Right atrium auricular region (tissue), 2 donors: Measurements from ENCODE around the gene RIF1. TPM values are rescaled to one million over a fixed set of nuclear protein-coding genes. Genes with fewer than 3 reads are reported as not detected.

Source experiments
- DNase-seq: peaks from one replicate; pipeline ENCODE4 v3.0.0-alpha.2; 2019; ENCODE audit warnings: low spot score
- H3K27ac ChIP-seq, 2 donors: fragments of 200-600 bp; sonication (generic); 1 replicate in 1 of 2; 2 replicates in 1 of 2; pipeline ENCODE4 v1.5.1; 2016 to 2019
- H3K27me3 ChIP-seq, 2 donors: fragments of 200-600 bp; sonication (generic); one replicate each; pipeline versions ENCODE4 v1.5.1 to v1.6.0; 2017 to 2019
- H3K36me3 ChIP-seq: fragments of 200-600 bp; sonication (generic); one replicate; pipeline ENCODE4 v1.5.1; 2016
- H3K4me1 ChIP-seq, 2 donors: fragments of 200-600 bp; sonication (generic); one replicate each; pipeline versions ENCODE4 v1.5.1 to v1.6.0; 2017 to 2019
- H3K4me3 ChIP-seq, 2 donors: fragments of 200-600 bp; sonication (generic); 1 replicate in 1 of 2; 2 replicates in 1 of 2; pipeline ENCODE4 v1.5.1; 2017 to 2019; ENCODE audit warnings: mild to moderate bottlenecking in 1 of 2, moderate library complexity in 1 of 2
- H3K9me3 ChIP-seq, 2 donors: fragments of 200-600 bp; sonication (generic); one replicate each; pipeline ENCODE4 v1.5.1; 2019
- total RNA-seq, 2 donors: library from RNA; depleted of rRNA; stranded (reverse); fragments of >200 nt; gene quantifications; one replicate each; pipeline ENCODE4 v1.1.0, GENCODE V29; 2016
- TF ChIP-seq, protein P1 (sequence below), 2 donors: fragments of 200-600 bp; sonication (generic); IDR thresholded peaks; one replicate each; pipeline ENCODE4 v1.5.1; 2019; ENCODE audit warnings: antibody characterized with exemption in 2 of 2

RIF1 gene
- total RNA-seq, 2 donors from 2014 or later: 11.9 to 13.8 TPM

DNA sequence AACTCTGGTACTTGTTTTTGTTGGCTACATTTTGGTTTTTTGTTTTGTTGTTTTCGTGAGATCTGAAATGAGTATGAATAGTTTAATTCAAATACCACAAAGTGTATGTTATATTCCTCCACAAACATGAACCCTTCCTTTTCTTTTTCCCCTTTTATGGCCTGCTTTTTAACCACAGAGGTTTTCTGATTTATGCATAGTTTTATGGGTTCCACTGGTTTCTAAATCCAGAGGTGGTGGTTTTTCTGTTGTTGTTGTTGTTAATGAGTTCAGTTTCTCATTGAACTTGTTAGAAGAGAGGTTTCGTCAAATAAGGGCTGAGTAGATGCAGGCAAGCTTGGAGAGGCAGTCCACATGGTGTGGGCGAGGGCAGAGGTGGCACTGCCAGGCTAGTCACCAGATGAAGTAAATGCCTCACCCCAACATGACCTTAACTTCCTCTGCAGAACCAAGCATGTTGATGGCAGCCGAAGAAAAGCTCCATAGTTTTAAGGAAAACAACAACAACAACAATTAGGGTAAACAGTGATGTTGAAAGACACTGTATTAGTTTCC is 72.5 kb downstream of the RIF1 start:
- Histone ChIP-seq H3K4me1 (no peaks in the 10 kb centered on the region), H3K9me3 (no peaks in the 10 kb centered on the region), H3K27me3 (no peaks in the 10 kb centered on the region), H3K36me3 (peaks cover 38% of the 10 kb centered on the region), H3K27ac (no peak overlapping the region), H3K4me3 (no peak overlapping the region)
- TF ChIP-seq, protein P1, sequence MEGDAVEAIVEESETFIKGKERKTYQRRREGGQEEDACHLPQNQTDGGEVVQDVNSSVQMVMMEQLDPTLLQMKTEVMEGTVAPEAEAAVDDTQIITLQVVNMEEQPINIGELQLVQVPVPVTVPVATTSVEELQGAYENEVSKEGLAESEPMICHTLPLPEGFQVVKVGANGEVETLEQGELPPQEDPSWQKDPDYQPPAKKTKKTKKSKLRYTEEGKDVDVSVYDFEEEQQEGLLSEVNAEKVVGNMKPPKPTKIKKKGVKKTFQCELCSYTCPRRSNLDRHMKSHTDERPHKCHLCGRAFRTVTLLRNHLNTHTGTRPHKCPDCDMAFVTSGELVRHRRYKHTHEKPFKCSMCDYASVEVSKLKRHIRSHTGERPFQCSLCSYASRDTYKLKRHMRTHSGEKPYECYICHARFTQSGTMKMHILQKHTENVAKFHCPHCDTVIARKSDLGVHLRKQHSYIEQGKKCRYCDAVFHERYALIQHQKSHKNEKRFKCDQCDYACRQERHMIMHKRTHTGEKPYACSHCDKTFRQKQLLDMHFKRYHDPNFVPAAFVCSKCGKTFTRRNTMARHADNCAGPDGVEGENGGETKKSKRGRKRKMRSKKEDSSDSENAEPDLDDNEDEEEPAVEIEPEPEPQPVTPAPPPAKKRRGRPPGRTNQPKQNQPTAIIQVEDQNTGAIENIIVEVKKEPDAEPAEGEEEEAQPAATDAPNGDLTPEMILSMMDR (IDR thresholded peaks at IDR 0.05): no peak
- DNase-seq: no peak

DNA sequence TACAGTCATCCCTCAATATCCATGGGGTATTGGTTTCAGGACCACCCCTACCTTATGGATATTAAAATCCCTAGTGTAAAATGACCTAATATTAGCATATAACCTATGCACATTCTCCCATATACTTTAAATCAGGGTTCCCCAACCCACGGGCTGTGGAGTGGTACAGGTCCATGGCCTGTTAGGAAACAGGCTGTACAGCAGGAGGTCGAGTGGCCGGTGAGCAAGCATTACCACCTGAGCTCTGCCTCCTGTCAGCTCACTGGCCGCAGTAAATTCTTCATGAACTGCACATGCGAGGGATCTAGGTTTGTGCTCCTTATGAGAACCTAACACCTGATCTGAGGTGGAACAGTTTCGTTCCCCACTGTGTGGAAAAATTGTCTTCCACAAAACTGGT is 73.8 kb downstream of the RIF1 start:
- Histone ChIP-seq H3K9me3 (no peaks in the 10 kb centered on the region), H3K27me3 (no peaks in the 10 kb centered on the region), H3K4me1 (no peaks in the 10 kb centered on the region), H3K4me3 (no peak overlapping the region), H3K36me3 (peaks cover 38% of the 10 kb centered on the region), H3K27ac (no peak overlapping the region)
- no peak for DNase-seq
- TF ChIP-seq, protein P1 (IDR thresholded peaks at IDR 0.05): no peak

DNA sequence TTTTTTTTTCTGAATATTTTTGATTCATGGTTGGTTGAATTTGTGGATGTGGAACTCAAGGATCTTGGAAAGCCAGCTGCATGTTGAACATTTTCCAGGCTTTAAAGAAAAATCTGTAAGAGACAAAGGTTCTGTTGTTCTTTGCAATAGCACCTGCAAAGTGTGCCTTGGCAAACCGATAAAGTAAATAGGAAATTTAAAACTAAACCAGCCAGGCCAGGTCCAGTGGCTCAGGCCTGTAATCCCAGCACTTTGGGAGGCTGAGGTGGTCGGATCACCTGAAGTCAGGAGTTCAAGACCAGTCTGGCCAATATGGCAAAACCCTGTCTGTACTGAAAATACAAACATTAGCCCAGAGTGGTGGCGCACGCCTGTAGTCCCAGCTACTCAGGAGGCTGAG is 74.4 kb downstream of the RIF1 start:
- Histone ChIP-seq H3K27me3 (no peaks in the 10 kb centered on the region), H3K4me1 (no peaks in the 10 kb centered on the region), H3K4me3 (no peak overlapping the region), H3K27ac (no peak overlapping the region), H3K9me3 (no peaks in the 10 kb centered on the region), H3K36me3 (peaks cover 38% of the 10 kb centered on the region)
- no peak for DNase-seq
- TF ChIP-seq, protein P1 (IDR thresholded peaks at IDR 0.05): no peak

DNA sequence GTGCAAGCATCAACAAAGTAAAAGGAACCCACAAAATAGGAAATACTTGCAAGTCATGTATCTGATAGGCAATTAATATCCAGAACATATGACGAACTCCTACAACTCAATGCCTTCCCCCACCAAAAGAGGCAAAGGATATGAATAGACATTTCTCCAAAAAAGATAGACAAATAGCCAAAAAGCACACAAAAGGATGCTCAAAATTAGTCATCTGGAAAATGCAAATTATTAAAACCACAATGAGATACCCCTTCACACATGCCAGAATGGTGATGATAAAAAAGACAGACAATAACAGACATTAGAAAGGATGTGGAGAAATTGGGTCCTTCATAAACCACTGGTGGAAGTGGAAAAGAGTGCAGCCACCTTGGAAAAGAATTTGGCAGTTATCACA is 76.4 kb downstream of the RIF1 start:
- TF ChIP-seq, protein P1 (IDR thresholded peaks at IDR 0.05): no peak
- H3K27me3 ChIP-seq: no peaks in the 10 kb centered on the region
- H3K27ac ChIP-seq: no peak overlapping the region
- H3K9me3 ChIP-seq: no peaks in the 10 kb centered on the region
- no peaks in the 10 kb centered on the region for H3K4me1 ChIP-seq
- DNase-seq: no peak
- no peak overlapping the region for H3K4me3 ChIP-seq
- peaks cover 35% of the 10 kb centered on the region for H3K36me3 ChIP-seq

DNA sequence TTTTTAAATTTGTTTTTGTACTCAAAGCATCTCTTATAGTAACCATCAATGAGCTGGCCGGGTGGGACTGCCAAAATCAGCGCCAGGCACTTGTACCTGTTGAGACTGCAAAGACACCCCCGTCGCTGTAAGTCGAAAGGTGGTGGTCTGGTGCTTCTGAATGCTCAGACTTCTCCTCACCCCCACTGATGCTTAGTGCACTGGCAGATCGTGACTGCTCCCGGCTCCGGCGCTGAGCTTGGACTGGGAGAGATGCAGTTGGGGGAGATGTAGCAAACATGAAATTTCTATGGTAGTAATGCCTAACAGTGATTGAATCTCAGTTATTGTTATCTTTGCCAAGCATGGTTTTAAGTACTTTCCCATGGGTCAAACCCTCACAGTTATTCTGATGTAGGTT is 80.6 kb downstream of the RIF1 start:
- Histone ChIP-seq H3K36me3 (peaks cover 4% of the 10 kb centered on the region), H3K4me3 (no peak overlapping the region), H3K27ac (no peak overlapping the region), H3K9me3 (no peaks in the 10 kb centered on the region), H3K4me1 (no peaks in the 10 kb centered on the region), H3K27me3 (no peaks in the 10 kb centered on the region)
- no peak for DNase-seq
- TF ChIP-seq, protein P1 (IDR thresholded peaks at IDR 0.05): no peak

DNA sequence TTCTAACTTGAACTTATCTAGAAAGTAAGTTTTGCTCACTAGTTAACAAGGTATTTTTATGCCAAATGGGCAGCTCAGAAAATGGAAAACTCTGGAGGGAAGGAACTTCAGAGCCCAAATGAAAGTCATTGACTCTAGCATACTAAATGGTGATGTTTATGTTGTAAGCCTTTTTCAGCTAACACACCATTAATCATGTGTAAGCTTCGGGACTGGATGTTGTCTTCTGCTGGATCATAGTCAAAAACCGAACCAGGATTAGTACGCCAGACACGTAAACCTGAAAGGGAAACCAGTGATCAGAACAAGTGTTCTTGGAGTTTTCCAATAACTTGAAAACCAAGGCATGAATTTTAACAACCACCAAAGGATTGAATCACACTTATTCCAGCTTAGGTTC is 81.8 kb downstream of the RIF1 start:
- DNase-seq: no peak
- TF ChIP-seq, protein P1 (IDR thresholded peaks at IDR 0.05): no peak
- no peak overlapping the region for H3K4me3 ChIP-seq
- H3K27me3 ChIP-seq: no peaks in the 10 kb centered on the region
- H3K27ac ChIP-seq: no peak overlapping the region
- H3K9me3 ChIP-seq: no peaks in the 10 kb centered on the region
- no peaks in the 10 kb centered on the region for H3K36me3 ChIP-seq
- no peaks in the 10 kb centered on the region for H3K4me1 ChIP-seq
